Upper lobe of left lung (tissue), 6 donors: Measurements from ENCODE around the gene CYP27C1. TPM values are rescaled to one million over a fixed set of nuclear protein-coding genes. Genes with fewer than 3 reads are reported as not detected.
A peak's percentile ranks its signal among the peaks of the same experiment; 100 is the strongest.
"Not testable (repeated sequence)": the region's sequence is repeated elsewhere in the genome, so short reads cannot be mapped to it uniquely, and the experiment has no call there.

Source experiments
- ATAC-seq, 2 donors: fragments of 200-7000 bp; cut with Tn5 transposase; one replicate each; pipeline ENCODE4 v1.9.1; 2022; ENCODE audit warnings: mild to moderate bottlenecking in 2 of 2, moderate library complexity in 2 of 2; ENCODE audit not compliant: low FRiP score in 2 of 2
- DNase-seq, 2 donors: peaks; one replicate each; pipeline ENCODE4 v3.0.0-alpha.2; 2019 to 2020
- H3K27ac ChIP-seq, 4 donors: fragments of 200-600 bp; sonication (generic); one replicate each; pipeline ENCODE4 v1.5.1; 2016 to 2019
- H3K27me3 ChIP-seq, 4 donors: fragments of 200-600 bp; sonication (generic); one replicate each; pipeline ENCODE4 v1.5.1; 2017 to 2019
- H3K36me3 ChIP-seq, 4 donors: fragments of 200-600 bp; sonication (generic); one replicate each; pipeline ENCODE4 v1.5.1; 2016 to 2019
- H3K4me1 ChIP-seq, 4 donors: fragments of 200-600 bp; sonication (generic); one replicate each; pipeline ENCODE4 v1.5.1; 2018 to 2019
- H3K4me3 ChIP-seq, 4 donors: fragments of 200-600 bp; sonication (generic); one replicate each; pipeline ENCODE4 v1.5.1; 2017 to 2019; ENCODE audit warnings: mild to moderate bottlenecking in 2 of 4, moderate library complexity in 1 of 4
- H3K9me3 ChIP-seq, 4 donors: fragments of 200-600 bp; sonication (generic); one replicate each; pipeline ENCODE4 v1.5.1; 2018 to 2019
- EP300 ChIP-seq, 4 donors: sonication (generic); formaldehyde crosslinking; IDR thresholded peaks; one replicate each; pipeline ENCODE4 v1.5.1; 2017; ENCODE audit warnings: antibody characterized with exemption in 4 of 4, control low read depth in 2 of 4
- POLR2A ChIP-seq, 4 donors: fragments of 450-650 bp; IDR thresholded peaks; one replicate each; pipeline ENCODE4 v1.5.1; 2016 to 2017; ENCODE audit warnings: antibody characterized with exemption in 4 of 4, mild to moderate bottlenecking in 2 of 4
- POLR2AphosphoS5 ChIP-seq, 2 donors: sonication (generic); formaldehyde crosslinking; IDR thresholded peaks; one replicate each; pipeline ENCODE4 v1.5.1; 2017; ENCODE audit warnings: antibody characterized with exemption in 2 of 2
- WGBS, 2 donors: methylation state at CpG; one replicate each; pipeline ENCODE4 v1.1.5; 2017 to 2018; 5-methylcytosine and 5-hydroxymethylcytosine counted together
- total RNA-seq, 6 donors: library from RNA; depleted of rRNA in 4 of 6; stranded (reverse); fragments of >200 nt in 4 of 6; gene quantifications; one replicate each; pipeline versions ENCODE4 v1.1.0 to v1.2.1, GENCODE V29; 2016 to 2021
- TF ChIP-seq, protein P1 (sequence below), 6 experiments: fragments of 450-650 bp in 4 of 6; fragments of 200-600 bp in 2 of 6; sonication (generic) in 2 of 6; IDR thresholded peaks; one replicate each; pipeline ENCODE4 v1.5.1; 2016 to 2019; ENCODE audit warnings: antibody characterized with exemption in 6 of 6
- donor health status: DM: no; HTN: no; CAD: no; lungs with moderate emphysema.
- donor health status: DM: no; HTN: yes; CAD: no; lungs with severe emphysema.

Gene CYP27C1
- total RNA-seq, 6 donors from 2014 or later: 0.11 to 0.39 (median 0.14) TPM; not detected in 2

- Histone ChIP-seq H3K4me3 (no peak overlapping the region), H3K4me1 (no peaks in the 10 kb centered on the region), H3K27ac (no peak overlapping the region), H3K27me3 (no peaks in the 10 kb centered on the region), H3K36me3 (peaks cover 6 to 53% (median 46%) of the 10 kb centered on the region in 4 donors), H3K9me3 (no peaks in the 10 kb centered on the region)
- no peak for TF ChIP-seq POLR2A (IDR thresholded peaks at IDR 0.05)
- TF ChIP-seq, protein P1, sequence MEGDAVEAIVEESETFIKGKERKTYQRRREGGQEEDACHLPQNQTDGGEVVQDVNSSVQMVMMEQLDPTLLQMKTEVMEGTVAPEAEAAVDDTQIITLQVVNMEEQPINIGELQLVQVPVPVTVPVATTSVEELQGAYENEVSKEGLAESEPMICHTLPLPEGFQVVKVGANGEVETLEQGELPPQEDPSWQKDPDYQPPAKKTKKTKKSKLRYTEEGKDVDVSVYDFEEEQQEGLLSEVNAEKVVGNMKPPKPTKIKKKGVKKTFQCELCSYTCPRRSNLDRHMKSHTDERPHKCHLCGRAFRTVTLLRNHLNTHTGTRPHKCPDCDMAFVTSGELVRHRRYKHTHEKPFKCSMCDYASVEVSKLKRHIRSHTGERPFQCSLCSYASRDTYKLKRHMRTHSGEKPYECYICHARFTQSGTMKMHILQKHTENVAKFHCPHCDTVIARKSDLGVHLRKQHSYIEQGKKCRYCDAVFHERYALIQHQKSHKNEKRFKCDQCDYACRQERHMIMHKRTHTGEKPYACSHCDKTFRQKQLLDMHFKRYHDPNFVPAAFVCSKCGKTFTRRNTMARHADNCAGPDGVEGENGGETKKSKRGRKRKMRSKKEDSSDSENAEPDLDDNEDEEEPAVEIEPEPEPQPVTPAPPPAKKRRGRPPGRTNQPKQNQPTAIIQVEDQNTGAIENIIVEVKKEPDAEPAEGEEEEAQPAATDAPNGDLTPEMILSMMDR (IDR thresholded peaks at IDR 0.05): no peak
- TF ChIP-seq POLR2AphosphoS5 (IDR thresholded peaks at IDR 0.05): no peak
- no peak for TF ChIP-seq EP300 (IDR thresholded peaks at IDR 0.05)
- 52 to 64% methylated on average over 3 of the region's 3 CpGs for WGBS, 2 donors
- DNase-seq (no peak), ATAC-seq (no peak)
Observed at GRCh38 chr2:127256381-127256780, 36.3 kb upstream of the CYP27C1 start.

DNA sequence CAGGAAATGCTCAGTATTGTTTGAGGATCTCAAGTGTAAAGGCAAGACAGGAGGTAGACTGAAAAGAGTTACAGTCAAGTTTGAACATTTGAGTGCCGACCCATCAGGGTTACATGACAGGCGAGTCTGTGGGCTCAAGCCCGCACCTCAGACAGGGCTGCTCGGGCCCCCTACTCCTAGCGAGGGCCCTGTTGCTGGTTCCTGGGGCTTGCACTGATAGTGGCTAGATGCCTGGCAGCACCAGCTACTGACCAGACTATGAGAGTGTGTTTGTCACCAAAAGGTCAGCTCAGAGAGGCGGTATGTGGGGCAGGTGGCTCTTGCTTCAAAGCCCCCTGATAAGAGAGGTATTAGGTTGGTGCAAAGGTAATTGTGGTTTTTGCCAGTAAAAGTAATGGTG, 35.6 kb upstream of the CYP27C1 start:
- WGBS, 2 donors: 96 to 97% methylated on average over 6 of the region's 6 CpGs
- H3K27ac ChIP-seq: no peak overlapping the region
- H3K4me1 ChIP-seq: no peaks in the 10 kb centered on the region
- peaks cover 6 to 46% (median 41%) of the 10 kb centered on the region in 4 donors for H3K36me3 ChIP-seq
- H3K27me3 ChIP-seq: no peaks in the 10 kb centered on the region
- ATAC-seq (peak in 1 of 2 donors; percentile 26), DNase-seq (no peak)
- no peaks in the 10 kb centered on the region for H3K9me3 ChIP-seq
- TF ChIP-seq, protein P1 (IDR thresholded peaks at IDR 0.05): no peak
- TF ChIP-seq EP300 (IDR thresholded peaks at IDR 0.05) (no peak), POLR2AphosphoS5 (IDR thresholded peaks at IDR 0.05) (no peak), POLR2A (IDR thresholded peaks at IDR 0.05) (no peak)
- no peak overlapping the region for H3K4me3 ChIP-seq

- no peaks in the 10 kb centered on the region for H3K27me3 ChIP-seq
- no peak for ATAC-seq
- WGBS, 2 donors: 78 to 82% methylated on average over 2 of the region's 2 CpGs
- no peak for DNase-seq
- TF ChIP-seq EP300 (IDR thresholded peaks at IDR 0.05) (no peak), POLR2A (IDR thresholded peaks at IDR 0.05) (no peak), POLR2AphosphoS5 (IDR thresholded peaks at IDR 0.05) (no peak)
- TF ChIP-seq, protein P1 (IDR thresholded peaks at IDR 0.05): no peak
- H3K4me1 ChIP-seq: no peaks in the 10 kb centered on the region
- H3K27ac ChIP-seq: no peak overlapping the region
- no peak overlapping the region for H3K4me3 ChIP-seq
- no peaks in the 10 kb centered on the region for H3K9me3 ChIP-seq
- peaks cover 6 to 40% (median 35%) of the 10 kb centered on the region in 4 donors for H3K36me3 ChIP-seq
Observed at GRCh38 chr2:127255146-127255545, 35.0 kb upstream of the CYP27C1 start.

DNA sequence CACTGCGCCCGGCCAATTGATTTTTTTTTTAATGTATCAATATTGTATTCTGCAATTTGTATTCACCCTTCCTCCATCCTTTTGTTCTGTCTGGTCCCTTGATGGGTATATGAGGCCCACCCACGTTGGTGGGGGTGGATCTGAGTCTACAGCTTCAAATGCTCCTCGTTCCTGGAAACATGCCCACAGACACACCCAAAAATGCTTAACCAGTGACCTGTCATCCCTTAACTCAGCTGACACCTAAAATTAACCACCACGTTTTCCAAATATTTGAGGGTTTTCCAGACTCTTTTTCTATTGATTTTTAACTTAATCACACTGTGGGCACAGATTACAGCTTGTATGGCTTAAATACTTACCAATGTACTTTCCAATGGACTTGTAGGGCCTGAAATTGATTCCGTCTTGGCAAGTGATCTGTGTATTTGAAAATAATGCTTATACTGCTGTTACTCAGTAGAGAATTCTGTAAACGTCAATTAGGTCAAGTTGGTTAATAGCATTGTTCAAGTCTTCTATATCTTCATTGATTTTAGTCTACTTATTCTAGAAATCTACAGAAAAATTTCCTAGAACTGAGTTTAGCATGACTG, 34.4 kb upstream of the CYP27C1 start:
- Histone ChIP-seq H3K9me3 (no peaks in the 10 kb centered on the region), H3K4me1 (no peaks in the 10 kb centered on the region), H3K36me3 (peaks cover 3 to 34% (median 28%) of the 10 kb centered on the region in 4 donors), H3K4me3 (no peak overlapping the region), H3K27me3 (no peaks in the 10 kb centered on the region), H3K27ac (no peak overlapping the region)
- TF ChIP-seq POLR2AphosphoS5 (IDR thresholded peaks at IDR 0.05) (no peak), POLR2A (IDR thresholded peaks at IDR 0.05) (no peak), EP300 (IDR thresholded peaks at IDR 0.05) (no peak)
- TF ChIP-seq, protein P1 (IDR thresholded peaks at IDR 0.05): no peak
- WGBS, 2 donors: 75% methylated on average over 7 of the region's 7 CpGs
- ATAC-seq (no peak), DNase-seq (no peak)

DNA sequence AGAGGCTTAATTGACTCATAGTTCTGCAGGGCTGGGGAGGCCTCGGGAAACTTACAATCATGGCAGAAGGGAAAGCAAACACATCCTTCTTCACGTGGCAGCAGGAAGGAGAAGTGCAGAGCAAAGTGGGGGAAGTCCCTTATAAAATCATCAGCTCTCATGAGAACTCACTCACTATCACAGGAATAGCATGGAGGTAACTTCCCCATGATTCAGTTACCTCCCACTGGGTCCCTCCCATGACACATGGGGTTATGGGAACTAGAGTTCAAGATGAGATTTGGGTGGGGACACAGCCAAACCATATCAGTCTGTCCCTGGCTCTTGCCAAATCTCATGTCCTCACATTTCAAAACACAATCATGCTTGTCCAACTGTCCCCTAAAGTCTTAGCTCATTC, 21.1 kb upstream of the CYP27C1 start:
- H3K4me1 ChIP-seq, ATAC-seq, DNase-seq, H3K4me3 ChIP-seq, H3K36me3 ChIP-seq, H3K27ac ChIP-seq, H3K27me3 ChIP-seq: not testable (repeated sequence)
- H3K9me3 ChIP-seq: peaks cover 0 to 10% (median 4%) of the 10 kb centered on the region in 4 donors
- WGBS, 2 donors: 44 to 47% methylated on average over 2 of the region's 2 CpGs
